ENCODE data around the gene PLXNC1.

DNA sequence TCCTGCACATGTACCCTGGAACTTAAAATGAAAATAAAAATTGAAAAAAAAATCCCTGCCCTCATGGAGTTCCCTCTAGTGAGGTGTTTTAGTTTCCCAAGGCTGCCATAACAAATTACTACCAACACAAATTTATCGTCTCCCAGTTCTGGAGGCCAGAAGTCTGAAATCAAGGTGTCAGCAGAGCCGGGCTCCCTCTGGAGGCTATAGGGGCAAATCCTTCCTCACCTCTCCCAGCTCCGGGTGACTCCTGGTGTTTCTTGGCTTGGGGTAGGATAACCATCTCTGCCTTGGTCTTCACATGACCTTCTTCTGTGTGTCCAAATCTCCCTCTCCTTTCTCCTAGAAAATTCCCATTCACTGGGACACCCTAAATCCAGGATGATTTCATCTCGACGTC lies 50.1 kb downstream of the PLXNC1 start:
- TF ChIP-seq, protein P1, sequence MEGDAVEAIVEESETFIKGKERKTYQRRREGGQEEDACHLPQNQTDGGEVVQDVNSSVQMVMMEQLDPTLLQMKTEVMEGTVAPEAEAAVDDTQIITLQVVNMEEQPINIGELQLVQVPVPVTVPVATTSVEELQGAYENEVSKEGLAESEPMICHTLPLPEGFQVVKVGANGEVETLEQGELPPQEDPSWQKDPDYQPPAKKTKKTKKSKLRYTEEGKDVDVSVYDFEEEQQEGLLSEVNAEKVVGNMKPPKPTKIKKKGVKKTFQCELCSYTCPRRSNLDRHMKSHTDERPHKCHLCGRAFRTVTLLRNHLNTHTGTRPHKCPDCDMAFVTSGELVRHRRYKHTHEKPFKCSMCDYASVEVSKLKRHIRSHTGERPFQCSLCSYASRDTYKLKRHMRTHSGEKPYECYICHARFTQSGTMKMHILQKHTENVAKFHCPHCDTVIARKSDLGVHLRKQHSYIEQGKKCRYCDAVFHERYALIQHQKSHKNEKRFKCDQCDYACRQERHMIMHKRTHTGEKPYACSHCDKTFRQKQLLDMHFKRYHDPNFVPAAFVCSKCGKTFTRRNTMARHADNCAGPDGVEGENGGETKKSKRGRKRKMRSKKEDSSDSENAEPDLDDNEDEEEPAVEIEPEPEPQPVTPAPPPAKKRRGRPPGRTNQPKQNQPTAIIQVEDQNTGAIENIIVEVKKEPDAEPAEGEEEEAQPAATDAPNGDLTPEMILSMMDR (IDR thresholded peaks at IDR 0.05): no peak
- no peak for TF ChIP-seq EZH2 (IDR thresholded peaks at IDR 0.05; ENCODE audit: borderline replicate concordance, insufficient read depth, low read depth, low read length, poor library complexity, severe bottlenecking)

Measured in B cell (primary cell).